ENCODE data around the gene LOXL3.

The LOXL3 gene

DNA sequence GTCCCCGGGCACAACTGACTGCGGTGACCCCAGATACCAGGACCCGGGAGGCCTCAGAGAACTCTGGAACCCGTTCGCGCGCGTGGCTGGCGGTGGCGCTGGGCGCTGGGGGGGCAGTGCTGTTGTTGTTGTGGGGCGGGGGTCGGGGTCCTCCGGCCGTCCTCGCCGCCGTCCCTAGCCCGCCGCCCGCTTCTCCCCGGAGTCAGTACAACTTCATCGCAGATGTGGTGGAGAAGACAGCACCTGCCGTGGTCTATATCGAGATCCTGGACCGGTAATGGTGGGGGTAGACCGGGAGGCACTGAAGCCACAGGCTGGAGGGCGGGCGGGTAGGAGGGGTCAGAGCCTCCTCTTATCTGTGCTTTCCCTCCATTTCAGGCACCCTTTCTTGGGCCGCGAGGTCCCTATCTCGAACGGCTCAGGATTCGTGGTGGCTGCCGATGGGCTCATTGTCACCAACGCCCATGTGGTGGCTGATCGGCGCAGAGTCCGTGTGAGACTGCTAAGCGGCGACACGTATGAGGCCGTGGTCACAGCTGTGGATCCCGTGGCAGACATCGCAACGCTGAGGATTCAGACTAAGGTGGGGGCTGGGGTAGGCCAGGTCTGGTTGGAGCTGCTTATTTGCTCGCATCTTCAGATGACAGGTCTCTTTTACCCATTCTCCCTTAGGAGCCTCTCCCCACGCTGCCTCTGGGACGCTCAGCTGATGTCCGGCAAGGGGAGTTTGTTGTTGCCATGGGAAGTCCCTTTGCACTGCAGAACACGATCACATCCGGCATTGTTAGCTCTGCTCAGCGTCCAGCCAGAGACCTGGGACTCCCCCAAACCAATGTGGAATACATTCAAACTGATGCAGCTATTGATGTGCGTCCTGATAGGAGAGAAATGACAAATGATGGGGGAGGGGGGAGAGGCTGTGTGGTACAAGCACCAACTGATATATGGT, 23.2 kb downstream of the LOXL3 start:
- peak overlapping the region; percentile 72 for H2AFZ ChIP-seq (ENCODE audit: low read length)
- no peaks in the 10 kb centered on the region for H3K27me3 ChIP-seq (replicated peaks; ENCODE audit: insufficient read depth, low read length)
- peaks cover 11% of the 10 kb centered on the region for H3K36me3 ChIP-seq (replicated peaks; ENCODE audit: insufficient read depth, low read length)

DNA sequence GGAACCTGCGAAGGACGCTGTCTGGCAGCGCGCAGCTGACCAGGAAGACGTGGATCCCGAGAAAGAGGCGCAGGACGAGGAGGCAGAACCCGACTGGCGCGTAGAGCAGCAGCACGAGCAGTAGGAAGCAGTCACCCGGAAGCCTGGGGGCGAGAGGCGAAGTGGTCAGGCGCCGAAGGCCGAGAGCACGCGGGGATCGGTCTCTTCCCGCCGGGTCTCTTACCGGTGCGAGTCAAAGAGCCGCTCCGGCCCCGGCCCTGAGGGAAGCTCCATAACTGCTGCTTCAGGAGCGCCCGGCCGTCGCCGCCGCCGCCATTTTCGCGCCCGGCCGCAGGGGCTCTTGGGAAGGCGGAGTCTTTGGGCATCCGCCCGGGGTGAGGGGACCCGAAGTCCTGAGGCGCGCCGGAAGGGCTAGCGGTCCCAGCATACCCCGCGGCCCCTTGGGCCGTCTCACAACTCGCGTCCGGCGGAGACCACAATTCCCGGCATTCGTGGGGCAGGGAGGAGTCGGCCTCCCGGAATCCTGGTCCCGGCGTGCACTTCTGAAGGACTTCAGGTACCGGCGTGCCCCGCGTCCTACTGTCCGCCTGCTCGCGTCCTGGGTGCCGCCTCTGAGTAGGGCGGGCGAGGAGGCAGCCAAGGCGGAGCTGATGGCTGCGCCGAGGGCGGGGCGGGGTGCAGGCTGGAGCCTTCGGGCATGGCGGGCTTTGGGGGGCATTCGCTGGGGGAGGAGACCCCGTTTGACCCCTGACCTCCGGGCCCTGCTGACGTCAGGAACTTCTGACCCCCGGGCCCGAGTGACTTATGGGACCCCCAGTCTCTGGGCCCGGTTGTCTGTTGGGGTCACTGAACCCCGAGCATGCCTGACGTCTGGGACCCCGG, 24.1 kb downstream of the LOXL3 start, which contains the start of the genes AUP1 and HTRA2:
AUP1 (minus strand) TSS at position 350 of the 882 bp plus-strand sequence; CDS start at position 273, 77 bp downstream.
HTRA2 (plus strand) TSS at position 577 of the 882 bp plus-strand sequence; CDS start at position 651, 74 bp downstream.
- Histone ChIP-seq H3K9me2 (replicated peaks; ENCODE audit: insufficient read depth, low read length) (no peaks in the 10 kb centered on the region), H3K9ac (ENCODE audit: low read length) (peak within 1 kb of the TSS; percentile 94), H3K27ac (ENCODE audit: low read length) (peak within 1 kb of the TSS; percentile 69), H3K79me2 (ENCODE audit: low read length) (peaks cover 42% of the 10 kb centered on the region), H3K4me1 (ENCODE audit: low read length) (peaks cover 14% of the 10 kb centered on the region), H3K36me3 (replicated peaks; ENCODE audit: insufficient read depth, low read length) (peaks cover 11% of the 10 kb centered on the region), H3K4me3 (ENCODE audit: low read length) (peak within 1 kb of the TSS; percentile 91), H4K20me1 (ENCODE audit: insufficient read depth, low read length) (no peaks in the 10 kb centered on the region), H3K4me2 (ENCODE audit: low read depth, low read length) (peak within 1 kb of the TSS; percentile 91), H3K9me3 (replicated peaks; ENCODE audit: insufficient read depth, low read length) (no peaks in the 10 kb centered on the region), H3F3A (ENCODE audit: insufficient read depth, low read length) (peaks cover 15% of the 10 kb centered on the region; the same call in 1 of the 2 replicates), H3K27me3 (replicated peaks; ENCODE audit: insufficient read depth, low read length) (no peaks in the 10 kb centered on the region), H2AFZ (ENCODE audit: low read length) (peak within 1 kb of the TSS; percentile 72)
- TF ChIP-seq EZH2phosphoT487 (IDR thresholded peaks at IDR 0.05; ENCODE audit: low read length) (no peak), EZH2 (optimal IDR thresholded peaks at IDR 0.05; ENCODE audit: low read depth, low read length) (no peak)
- TF ChIP-seq, protein P1, sequence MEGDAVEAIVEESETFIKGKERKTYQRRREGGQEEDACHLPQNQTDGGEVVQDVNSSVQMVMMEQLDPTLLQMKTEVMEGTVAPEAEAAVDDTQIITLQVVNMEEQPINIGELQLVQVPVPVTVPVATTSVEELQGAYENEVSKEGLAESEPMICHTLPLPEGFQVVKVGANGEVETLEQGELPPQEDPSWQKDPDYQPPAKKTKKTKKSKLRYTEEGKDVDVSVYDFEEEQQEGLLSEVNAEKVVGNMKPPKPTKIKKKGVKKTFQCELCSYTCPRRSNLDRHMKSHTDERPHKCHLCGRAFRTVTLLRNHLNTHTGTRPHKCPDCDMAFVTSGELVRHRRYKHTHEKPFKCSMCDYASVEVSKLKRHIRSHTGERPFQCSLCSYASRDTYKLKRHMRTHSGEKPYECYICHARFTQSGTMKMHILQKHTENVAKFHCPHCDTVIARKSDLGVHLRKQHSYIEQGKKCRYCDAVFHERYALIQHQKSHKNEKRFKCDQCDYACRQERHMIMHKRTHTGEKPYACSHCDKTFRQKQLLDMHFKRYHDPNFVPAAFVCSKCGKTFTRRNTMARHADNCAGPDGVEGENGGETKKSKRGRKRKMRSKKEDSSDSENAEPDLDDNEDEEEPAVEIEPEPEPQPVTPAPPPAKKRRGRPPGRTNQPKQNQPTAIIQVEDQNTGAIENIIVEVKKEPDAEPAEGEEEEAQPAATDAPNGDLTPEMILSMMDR (IDR thresholded peaks at IDR 0.05; ENCODE audit: low read length) = no peak
- peak; percentile 99 for DNase-seq

More for the DNA sequence above, 23.2 kb downstream of the LOXL3 start:
- H3F3A ChIP-seq (ENCODE audit: insufficient read depth, low read length) = peaks cover 15% of the 10 kb centered on the region; the same call in 1 of the 2 replicates
- no peaks in the 10 kb centered on the region for H3K9me3 ChIP-seq (replicated peaks; ENCODE audit: insufficient read depth, low read length)
- H3K9ac ChIP-seq (ENCODE audit: low read length) = peak overlapping the region; percentile 94
- peak; percentile 69 for DNase-seq
- no peaks in the 10 kb centered on the region for H3K9me2 ChIP-seq (replicated peaks; ENCODE audit: insufficient read depth, low read length)
- peak overlapping the region; percentile 69 for H3K27ac ChIP-seq (ENCODE audit: low read length)
- TF ChIP-seq, protein P1 (IDR thresholded peaks at IDR 0.05; ENCODE audit: low read length) = no peak
- TF ChIP-seq EZH2phosphoT487 (IDR thresholded peaks at IDR 0.05; ENCODE audit: low read length) (no peak), EZH2 (optimal IDR thresholded peaks at IDR 0.05; ENCODE audit: low read depth, low read length) (no peak)
- no peaks in the 10 kb centered on the region for H4K20me1 ChIP-seq (ENCODE audit: insufficient read depth, low read length)
- peak overlapping the region; percentile 91 for H3K4me3 ChIP-seq (ENCODE audit: low read length)
- peaks cover 14% of the 10 kb centered on the region for H3K4me1 ChIP-seq (ENCODE audit: low read length)
- peak overlapping the region; percentile 91 for H3K4me2 ChIP-seq (ENCODE audit: low read depth, low read length)
- H3K79me2 ChIP-seq (ENCODE audit: low read length) = peaks cover 42% of the 10 kb centered on the region

DNA sequence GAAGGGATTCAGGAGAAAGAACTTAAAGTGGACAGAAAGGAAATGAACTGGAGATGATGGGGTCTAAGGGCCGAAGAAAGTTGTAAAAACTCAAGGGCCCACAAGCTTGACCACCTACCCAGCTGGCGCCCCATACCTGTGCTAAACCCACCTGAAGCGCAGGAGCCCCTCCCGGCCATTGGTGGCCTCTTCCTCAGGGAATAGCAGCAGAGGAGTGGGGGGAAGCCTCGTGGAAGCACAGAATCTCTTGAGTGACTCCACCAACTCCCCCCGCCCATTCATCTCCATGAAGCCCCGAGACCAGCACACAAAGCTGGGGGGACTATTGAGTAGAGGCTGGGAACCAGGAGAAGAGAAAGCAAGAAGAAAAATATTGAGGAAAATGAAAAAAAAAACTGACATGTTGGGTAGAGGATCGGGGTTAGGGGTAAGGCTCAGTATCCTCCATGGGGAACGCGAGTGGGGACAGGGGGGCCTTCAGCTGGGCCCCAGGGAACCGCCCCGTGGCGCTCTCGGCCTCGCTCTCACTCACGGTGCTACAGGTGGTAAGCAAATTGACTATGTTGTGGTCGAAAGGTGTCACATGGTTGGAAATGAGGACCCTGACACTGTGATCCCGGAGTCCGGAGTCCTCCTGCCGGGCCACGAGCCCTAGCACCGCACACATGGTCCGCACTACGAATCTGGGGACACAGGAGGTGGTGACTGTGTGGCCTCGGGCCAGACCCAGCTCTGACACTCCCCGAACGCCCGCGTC, 25.0 kb downstream of the LOXL3 start:
- peak; percentile 46 for DNase-seq
- Histone ChIP-seq H3K9me2 (replicated peaks; ENCODE audit: insufficient read depth, low read length) (no peaks in the 10 kb centered on the region), H3K27me3 (replicated peaks; ENCODE audit: insufficient read depth, low read length) (no peaks in the 10 kb centered on the region), H3F3A (ENCODE audit: insufficient read depth, low read length) (peaks cover 15% of the 10 kb centered on the region; the same call in 1 of the 2 replicates), H3K36me3 (replicated peaks; ENCODE audit: insufficient read depth, low read length) (peaks cover 11% of the 10 kb centered on the region), H3K9me3 (replicated peaks; ENCODE audit: insufficient read depth, low read length) (no peaks in the 10 kb centered on the region), H3K79me2 (ENCODE audit: low read length) (peaks cover 42% of the 10 kb centered on the region), H4K20me1 (ENCODE audit: insufficient read depth, low read length) (no peaks in the 10 kb centered on the region), H2AFZ (ENCODE audit: low read length) (peak overlapping the region; percentile 67), H3K4me1 (ENCODE audit: low read length) (peaks cover 14% of the 10 kb centered on the region), H3K4me2 (ENCODE audit: low read depth, low read length) (peak overlapping the region; percentile 90), H3K27ac (ENCODE audit: low read length) (peak overlapping the region; percentile 69; the same call in 1 of the 2 replicates), H3K4me3 (ENCODE audit: low read length) (peak overlapping the region; percentile 91), H3K9ac (ENCODE audit: low read length) (peak overlapping the region; percentile 94)
- TF ChIP-seq EZH2phosphoT487 (IDR thresholded peaks at IDR 0.05; ENCODE audit: low read length) = no peak
- no peak for TF ChIP-seq EZH2 (optimal IDR thresholded peaks at IDR 0.05; ENCODE audit: low read depth, low read length)
- TF ChIP-seq, protein P1 (IDR thresholded peaks at IDR 0.05; ENCODE audit: low read length) = peak; percentile 14; the same call in 1 of the 2 replicates
